ENCODE measurements around the gene TRMT2A.

Gene TRMT2A

GRCh38 chr22:20115691-20116375 lies 1.2 kb downstream of the TRMT2A start, which contains the start of gene RANBP1:
TSS of gene RANBP1 (plus strand) at chr22:20116104. CDS start at chr22:20116185, 81 bp downstream.
- no peak for DNase-seq

GRCh38 chr22:20114506-20115475 lies 2.2 kb downstream of the TRMT2A start:
- no peak for DNase-seq

- DNase-seq, result no peak
Measured at GRCh38 chr22:20113551-20114310, 3.3 kb downstream of the TRMT2A start.

GRCh38 chr22:20112623-20113511 lies 4.2 kb downstream of the TRMT2A start:
- DNase-seq, result no peak

- no peak for DNase-seq
Measured at GRCh38 chr22:20111689-20112622, 5.1 kb downstream of the TRMT2A start.

- DNase-seq, result no peak
Measured at GRCh38 chr22:20111045-20111688, 5.9 kb downstream of the TRMT2A start.

- no peak for DNase-seq
Measured at GRCh38 chr22:20110359-20110985, 6.6 kb downstream of the TRMT2A start.

GRCh38 chr22:20109411-20110358 lies 7.3 kb downstream of the TRMT2A start:
- no peak for DNase-seq

- no peak for DNase-seq
Measured at GRCh38 chr22:20108757-20109230, 8.2 kb downstream of the TRMT2A start.

- DNase-seq, result no peak
Measured at GRCh38 chr22:20107951-20108756, 8.9 kb downstream of the TRMT2A start.

- DNase-seq, result no peak
Measured at GRCh38 chr22:20107471-20107901, 9.5 kb downstream of the TRMT2A start.

- DNase-seq, result no peak
Measured at GRCh38 chr22:20106849-20107237, 10.2 kb downstream of the TRMT2A start.

GRCh38 chr22:20106205-20106848 lies 10.7 kb downstream of the TRMT2A start:
- no peak for DNase-seq

- no peak for DNase-seq
Measured at GRCh38 chr22:20105456-20106204, 11.4 kb downstream of the TRMT2A start.

GRCh38 chr22:20102203-20102780 lies 14.7 kb downstream of the TRMT2A start:
- no peak for DNase-seq

- DNase-seq, result no peak
Measured at GRCh38 chr22:20101638-20102037, 15.4 kb downstream of the TRMT2A start.

All from T1000 (cell line).